Effector memory CD4-positive, alpha-beta T cell (primary cell): ENCODE measurements around the gene EIF1AD.
A peak's percentile ranks its signal among the peaks of the same experiment; 100 is the strongest.

Experiments used
- DNase-seq, 3 donors: peaks; one replicate each; pipeline ENCODE4 v3.0.0-alpha.2; 2020
- H3K27ac ChIP-seq: 2 replicates; pipeline ENCODE4 v1.7.0; 2013; ENCODE audit warnings: mild to moderate bottlenecking, low read length, moderate library complexity; ENCODE audit not compliant: insufficient read depth, poor library complexity, severe bottlenecking
- H3K27me3 ChIP-seq: replicated peaks from 2 replicates; pipeline ENCODE4 v1.7.0; 2013; ENCODE audit warnings: mild to moderate bottlenecking, low read length; ENCODE audit not compliant: insufficient read depth, control insufficient read depth, poor library complexity, severe bottlenecking
- H3K36me3 ChIP-seq: 2 replicates; pipeline ENCODE4 v1.7.0; 2013; ENCODE audit warnings: mild to moderate bottlenecking, low read length, moderate library complexity; ENCODE audit not compliant: control insufficient read depth, insufficient read depth
- H3K4me1 ChIP-seq: 2 replicates; pipeline ENCODE4 v1.7.0; 2013; ENCODE audit warnings: low read length, mild to moderate bottlenecking; ENCODE audit not compliant: control insufficient read depth, insufficient read depth, poor library complexity, severe bottlenecking
- H3K4me3 ChIP-seq: 2 replicates; pipeline ENCODE4 v1.7.0; 2013; ENCODE audit warnings: low read length, low read depth, mild to moderate bottlenecking; ENCODE audit not compliant: insufficient read depth, poor library complexity, severe bottlenecking
- H3K9me3 ChIP-seq: 2 replicates; pipeline ENCODE4 v1.7.0; 2013; ENCODE audit warnings: mild to moderate bottlenecking, low read length, moderate library complexity; ENCODE audit not compliant: control insufficient read depth

EIF1AD gene

GRCh38 chr11:66006134-66006890 is 4.4 kb upstream of the EIF1AD start:
- Histone ChIP-seq H3K36me3 (peaks cover 10% of the 10 kb centered on the region), H3K27ac (no peak overlapping the region), H3K4me3 (no peak overlapping the region), H3K27me3 (peaks cover 2% of the 10 kb centered on the region), H3K9me3 (no peaks in the 10 kb centered on the region), H3K4me1 (peaks cover 5% of the 10 kb centered on the region)
- DNase-seq = no peak

- H3K36me3 ChIP-seq = peaks cover 22% of the 10 kb centered on the region
- no peaks in the 10 kb centered on the region for H3K27me3 ChIP-seq
- DNase-seq = no peak
- H3K9me3 ChIP-seq = no peaks in the 10 kb centered on the region
- peaks cover 9% of the 10 kb centered on the region for H3K4me1 ChIP-seq
- H3K27ac ChIP-seq = no peak overlapping the region
- H3K4me3 ChIP-seq = no peak overlapping the region
Observed at GRCh38 chr11:66004186-66004585, 2.2 kb upstream of the EIF1AD start.

- peaks cover 31% of the 10 kb centered on the region for H3K36me3 ChIP-seq
- no peaks in the 10 kb centered on the region for H3K27me3 ChIP-seq
Observed at GRCh38 chr11:66003291-66003690, 1.3 kb upstream of the EIF1AD start.

GRCh38 chr11:66002648-66003225 is 780 bp upstream of the EIF1AD start:
- Histone ChIP-seq H3K36me3 (peaks cover 36% of the 10 kb centered on the region), H3K27me3 (no peaks in the 10 kb centered on the region)
- no peak for DNase-seq

More at GRCh38 chr11:66003291-66003690, 1.3 kb upstream of the EIF1AD start:
- no peak for DNase-seq
- H3K4me3 ChIP-seq = no peak overlapping the region
- H3K9me3 ChIP-seq = no peaks in the 10 kb centered on the region
- peak overlapping the region; percentile 80 for H3K27ac ChIP-seq
- H3K4me1 ChIP-seq = peaks cover 9% of the 10 kb centered on the region

GRCh38 chr11:65997286-65997685 is 4.7 kb downstream of the EIF1AD start:
- Histone ChIP-seq H3K27me3 (no peaks in the 10 kb centered on the region), H3K9me3 (no peaks in the 10 kb centered on the region), H3K27ac (no peak overlapping the region), H3K36me3 (peaks cover 35% of the 10 kb centered on the region), H3K4me1 (peaks cover 5% of the 10 kb centered on the region), H3K4me3 (no peak overlapping the region)
- no peak for DNase-seq

More at GRCh38 chr11:66002648-66003225, 780 bp upstream of the EIF1AD start:
- Histone ChIP-seq H3K4me3 (peak overlapping the region; percentile 66), H3K27ac (peak overlapping the region; percentile 80), H3K9me3 (no peaks in the 10 kb centered on the region), H3K4me1 (peaks cover 9% of the 10 kb centered on the region)

GRCh38 chr11:65992056-65992455 is 9.9 kb downstream of the EIF1AD start:
- H3K9me3 ChIP-seq = no peaks in the 10 kb centered on the region
- H3K27ac ChIP-seq = no peak overlapping the region
- H3K27me3 ChIP-seq = no peaks in the 10 kb centered on the region
- no peaks in the 10 kb centered on the region for H3K4me1 ChIP-seq
- DNase-seq = no peak
- no peak overlapping the region for H3K4me3 ChIP-seq
- peaks cover 2% of the 10 kb centered on the region for H3K36me3 ChIP-seq

GRCh38 chr11:65988791-65989592 is 13.0 kb downstream of the EIF1AD start:
- Histone ChIP-seq H3K9me3 (no peaks in the 10 kb centered on the region), H3K36me3 (no peaks in the 10 kb centered on the region), H3K27ac (no peak overlapping the region), H3K4me3 (no peak overlapping the region), H3K4me1 (no peaks in the 10 kb centered on the region), H3K27me3 (no peaks in the 10 kb centered on the region)
- peak; percentile 80 to 87 (median 81) for DNase-seq

GRCh38 chr11:65987336-65987735 is 14.6 kb downstream of the EIF1AD start:
- no peaks in the 10 kb centered on the region for H3K36me3 ChIP-seq
- no peaks in the 10 kb centered on the region for H3K4me1 ChIP-seq
- H3K9me3 ChIP-seq = no peaks in the 10 kb centered on the region
- no peak for DNase-seq
- no peaks in the 10 kb centered on the region for H3K27me3 ChIP-seq
- H3K4me3 ChIP-seq = no peak overlapping the region
- no peak overlapping the region for H3K27ac ChIP-seq

GRCh38 chr11:65983589-65983987 is 18.4 kb downstream of the EIF1AD start:
- Histone ChIP-seq H3K4me1 (no peaks in the 10 kb centered on the region), H3K27ac (no peak overlapping the region), H3K36me3 (peaks cover 10% of the 10 kb centered on the region), H3K9me3 (no peaks in the 10 kb centered on the region), H3K27me3 (no peaks in the 10 kb centered on the region), H3K4me3 (no peak overlapping the region)
- no peak for DNase-seq
